Gastrocnemius medialis (tissue), 4 donors: ENCODE measurements around the gene GPR157. TPM values are rescaled to one million over a fixed set of nuclear protein-coding genes. Genes with fewer than 3 reads are reported as not detected.
"Not testable (repeated sequence)": the region's sequence is repeated elsewhere in the genome, so short reads cannot be mapped to it uniquely, and the experiment has no call there.

Experiments
- ATAC-seq, 2 donors: fragments of 150-250 bp; one replicate each; pipeline ENCODE4 v1.9.1; 2016
- DNase-seq, 2 donors: peaks; one replicate each; pipeline ENCODE4 v3.0.0-alpha.2; 2019
- H3K27ac ChIP-seq, 4 donors: fragments of 200-600 bp; sonication (generic); 1 replicate in 1 of 4; 2 replicates in 3 of 4; pipeline ENCODE4 v1.5.1; 2016 to 2018; ENCODE audit warnings: mild to moderate bottlenecking in 2 of 4, moderate library complexity in 1 of 4
- H3K27me3 ChIP-seq, 3 donors: fragments of 200-600 bp; sonication (generic) in 2 of 3; 1 replicate in 1 of 3; 2 replicates in 2 of 3; pipeline versions ENCODE4 v1.5.1 to v1.6.0; 2016 to 2019; ENCODE audit warnings: mild to moderate bottlenecking in 1 of 3, moderate library complexity in 1 of 3
- H3K36me3 ChIP-seq, 2 donors: fragments of 200-600 bp; sonication (generic) in 1 of 2; one replicate each; pipeline ENCODE4 v1.5.1; 2017 to 2018
- H3K4me1 ChIP-seq, 2 donors: fragments of 200-600 bp; sonication (generic) in 1 of 2; one replicate each; pipeline ENCODE4 v1.5.1; 2016 to 2017; ENCODE audit warnings: mild to moderate bottlenecking in 2 of 2
- H3K4me3 ChIP-seq, 4 donors: fragments of 200-600 bp; sonication (generic) in 3 of 4; 1 replicate in 1 of 4; 2 replicates in 3 of 4; pipeline ENCODE4 v1.5.1; 2016 to 2019; ENCODE audit warnings: mild to moderate bottlenecking in 2 of 4
- H3K9me3 ChIP-seq, 3 donors: fragments of 200-600 bp; sonication (generic) in 2 of 3; 1 replicate in 1 of 3; 2 replicates in 2 of 3; pipeline ENCODE4 v1.5.1; 2016 to 2019
- POLR2A ChIP-seq, 2 donors: fragments of 450-650 bp; IDR thresholded peaks; one replicate each; pipeline ENCODE4 v1.6.1; 2017; ENCODE audit warnings: antibody characterized with exemption in 2 of 2, mild to moderate bottlenecking in 2 of 2, moderate library complexity in 2 of 2
- in situ Hi-C, 4 donors: fragments of 200-750 bp; cut with MboI; loops; one replicate each; pipeline versions ENCODE4 v1.15.0 to v1.8.0; 2017; ENCODE audit warnings: low sequenced_read_pairs in 4 of 4
- intact Hi-C: fragments of 100-400 bp; cut with DNase I; formaldehyde crosslinking; loops from one replicate; pipeline ENCODE4 v1.15.1; 2023; ENCODE audit warnings: low total_unique reads
- total RNA-seq, 4 donors: library from RNA; depleted of rRNA; stranded (reverse); fragments of >200 nt; gene quantifications; one replicate each; pipeline versions ENCODE4 v1.1.0 to v1.2.3, GENCODE V29; 2016
- TF ChIP-seq, protein P1 (sequence below), 5 experiments: fragments of 450-650 bp in 3 of 5; fragments of 200-600 bp in 2 of 5; sonication (generic) in 2 of 5; IDR thresholded peaks in 4 of 5; conservative IDR thresholded peaks in 1 of 5; 1 replicate in 4 of 5; 2 replicates in 1 of 5; pipeline ENCODE4 v1.5.1; 2016 to 2019; ENCODE audit warnings: antibody characterized with exemption in 5 of 5, mild to moderate bottlenecking in 3 of 5, moderate library complexity in 3 of 5

The GPR157 gene
- total RNA-seq, 4 donors from 2014 or later = 12.9 to 38.1 (median 18.9) TPM

DNA sequence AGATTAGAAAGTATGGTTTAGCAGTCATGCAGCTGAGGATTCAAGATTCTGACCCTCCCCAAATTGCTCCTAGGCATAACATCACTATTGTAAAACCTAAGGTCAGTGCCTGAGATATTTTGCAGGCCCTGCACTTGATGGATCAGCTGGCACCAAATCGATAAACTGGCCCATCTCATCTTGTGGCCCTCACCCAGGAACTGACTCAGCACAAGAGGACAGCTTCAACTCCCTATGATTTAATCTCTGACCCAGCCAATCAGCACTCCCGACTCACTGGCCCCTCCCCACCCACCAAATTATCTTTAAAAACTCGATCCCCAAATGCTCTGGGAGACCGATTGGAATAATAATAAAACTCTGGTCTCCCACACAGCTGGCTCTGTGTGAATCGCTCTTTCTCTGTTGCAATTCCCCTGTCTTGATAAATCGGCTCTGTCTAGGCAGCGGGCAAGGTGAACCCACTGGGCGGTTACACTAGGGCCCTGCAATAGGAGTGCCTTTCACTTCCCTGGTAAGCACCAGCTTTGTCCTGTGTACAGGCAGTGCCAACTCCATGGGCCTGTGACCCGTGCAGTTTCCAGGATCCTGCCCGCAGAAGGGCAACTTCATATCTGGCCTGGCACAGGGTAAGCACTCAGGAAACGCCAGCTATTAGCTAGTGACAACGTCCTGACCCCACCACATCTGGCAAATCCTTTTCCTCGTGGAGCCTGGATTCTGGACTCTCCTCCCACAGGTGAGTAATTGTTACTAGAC is 30.8 kb downstream of the GPR157 start:
- H3K27me3 ChIP-seq = no peaks in the 10 kb centered on the region
- in situ Hi-C loops = no loop called here
- H3K4me3 ChIP-seq = no peak overlapping the region
- H3K9me3 ChIP-seq = no peaks in the 10 kb centered on the region
- H3K4me1 ChIP-seq = peaks cover 15 to 16% of the 10 kb centered on the region in 2 donors
- TF ChIP-seq, protein P1, sequence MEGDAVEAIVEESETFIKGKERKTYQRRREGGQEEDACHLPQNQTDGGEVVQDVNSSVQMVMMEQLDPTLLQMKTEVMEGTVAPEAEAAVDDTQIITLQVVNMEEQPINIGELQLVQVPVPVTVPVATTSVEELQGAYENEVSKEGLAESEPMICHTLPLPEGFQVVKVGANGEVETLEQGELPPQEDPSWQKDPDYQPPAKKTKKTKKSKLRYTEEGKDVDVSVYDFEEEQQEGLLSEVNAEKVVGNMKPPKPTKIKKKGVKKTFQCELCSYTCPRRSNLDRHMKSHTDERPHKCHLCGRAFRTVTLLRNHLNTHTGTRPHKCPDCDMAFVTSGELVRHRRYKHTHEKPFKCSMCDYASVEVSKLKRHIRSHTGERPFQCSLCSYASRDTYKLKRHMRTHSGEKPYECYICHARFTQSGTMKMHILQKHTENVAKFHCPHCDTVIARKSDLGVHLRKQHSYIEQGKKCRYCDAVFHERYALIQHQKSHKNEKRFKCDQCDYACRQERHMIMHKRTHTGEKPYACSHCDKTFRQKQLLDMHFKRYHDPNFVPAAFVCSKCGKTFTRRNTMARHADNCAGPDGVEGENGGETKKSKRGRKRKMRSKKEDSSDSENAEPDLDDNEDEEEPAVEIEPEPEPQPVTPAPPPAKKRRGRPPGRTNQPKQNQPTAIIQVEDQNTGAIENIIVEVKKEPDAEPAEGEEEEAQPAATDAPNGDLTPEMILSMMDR (IDR thresholded peaks at IDR 0.05 in 4 of 5, conservative IDR thresholded peaks at IDR 0.05 in 1 of 5) = no peak
- ATAC-seq (no peak), DNase-seq (no peak)
- H3K27ac ChIP-seq = no peak overlapping the region
- peaks cover 0 to 8% of the 10 kb centered on the region in 2 donors for H3K36me3 ChIP-seq
- intact Hi-C loops = loop anchor here (5.0 to 10.0 kb wide), 2 partner anchors 54 to 183 kb away; no protein-coding TSS in a partner anchor

DNA sequence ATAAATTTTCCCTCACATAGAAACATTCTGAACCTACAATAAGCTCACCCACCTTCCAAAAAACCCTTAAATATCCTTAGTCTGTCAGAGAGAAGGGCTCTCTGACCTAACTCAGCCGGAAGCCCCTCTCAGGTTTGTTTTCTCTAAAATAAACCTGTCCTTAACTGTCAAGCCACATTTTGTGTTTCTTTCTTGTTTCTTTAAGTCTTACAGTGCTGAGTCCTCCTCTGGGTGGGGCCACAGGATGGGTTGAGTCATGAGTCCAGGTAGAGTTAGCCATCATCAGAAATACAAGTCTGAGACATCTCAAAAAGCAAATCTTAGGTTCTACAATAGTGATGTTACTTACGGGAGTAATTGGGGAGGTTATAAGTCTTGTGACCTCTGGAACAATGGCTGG is 33.1 kb downstream of the GPR157 start:
- Histone ChIP-seq H3K36me3 (no peaks in the 10 kb centered on the region), H3K27ac (no peak overlapping the region), H3K4me3 (no peak overlapping the region), H3K4me1 (peaks cover 11 to 13% of the 10 kb centered on the region in 2 donors), H3K9me3 (no peaks in the 10 kb centered on the region), H3K27me3 (no peaks in the 10 kb centered on the region)
- in situ Hi-C loops = no loop called here
- intact Hi-C loops = loop anchor here (5.0 to 10.0 kb wide), 2 partner anchors 56 to 181 kb away; no protein-coding TSS in a partner anchor
- ATAC-seq = no peak
- no peak for DNase-seq
- TF ChIP-seq, protein P1 (IDR thresholded peaks at IDR 0.05 in 4 of 5, conservative IDR thresholded peaks at IDR 0.05 in 1 of 5) = no peak
- no peak for TF ChIP-seq POLR2A (IDR thresholded peaks at IDR 0.05)

DNA sequence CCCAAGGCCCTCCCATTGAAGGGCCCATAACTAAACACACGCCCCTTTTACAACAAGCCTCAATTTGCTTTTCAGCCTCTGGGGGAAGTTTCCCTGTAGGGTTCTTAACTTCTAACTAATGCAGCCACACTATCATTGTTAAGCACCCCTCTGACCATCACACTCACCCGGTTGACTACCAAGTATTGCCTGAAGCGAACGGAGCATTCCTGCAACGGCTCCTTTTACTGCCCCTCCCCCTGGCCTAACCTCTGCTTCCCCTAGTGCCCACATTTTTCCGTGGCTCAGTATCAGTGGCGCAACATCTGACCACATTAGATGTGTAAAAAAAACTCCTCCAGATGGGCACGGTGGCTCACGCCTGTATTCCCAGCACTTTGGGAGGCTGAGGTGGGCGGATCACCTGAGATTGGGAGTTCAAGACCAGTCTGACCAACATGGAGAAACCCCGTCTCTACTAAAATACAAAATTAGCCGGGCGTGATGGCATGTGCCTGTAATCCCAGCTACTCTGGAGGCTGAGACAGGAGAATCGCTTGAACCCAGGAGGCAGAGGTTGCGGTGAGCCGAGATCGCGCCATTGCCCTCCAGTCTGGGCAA is 34.8 kb downstream of the GPR157 start:
- in situ Hi-C loops, ATAC-seq, DNase-seq, H3K4me1 ChIP-seq, H3K36me3 ChIP-seq, H3K4me3 ChIP-seq, H3K9me3 ChIP-seq, H3K27ac ChIP-seq, H3K27me3 ChIP-seq: not testable (repeated sequence)
- intact Hi-C loops = loop anchor here (10.0 kb wide), 1 partner anchor 179 kb away; no protein-coding TSS in a partner anchor

DNA sequence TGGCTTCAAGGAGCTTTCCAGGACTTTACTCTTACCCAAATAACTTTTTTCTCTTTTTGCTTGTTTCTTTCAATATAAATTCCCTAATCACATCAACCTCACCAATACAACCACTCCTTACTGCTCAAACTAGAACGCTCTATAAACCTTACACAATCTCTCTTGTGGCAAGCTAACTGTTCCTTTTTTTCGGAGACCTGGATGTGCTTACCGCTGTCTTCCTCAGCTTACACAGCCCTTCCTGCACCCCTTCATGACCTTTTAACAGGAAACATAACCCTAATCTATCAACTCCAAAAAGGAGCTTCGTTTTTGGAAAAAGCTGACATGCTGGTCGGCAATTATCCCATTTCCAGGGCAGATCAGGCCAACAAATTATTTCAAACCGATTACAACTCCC is 35.3 kb downstream of the GPR157 start:
- Histone ChIP-seq H3K36me3 (no peaks in the 10 kb centered on the region), H3K27ac (no peak overlapping the region), H3K4me1 (no peaks in the 10 kb centered on the region), H3K4me3 (no peak overlapping the region), H3K9me3 (no peaks in the 10 kb centered on the region), H3K27me3 (no peaks in the 10 kb centered on the region)
- TF ChIP-seq, protein P1 (IDR thresholded peaks at IDR 0.05 in 4 of 5, conservative IDR thresholded peaks at IDR 0.05 in 1 of 5) = no peak
- TF ChIP-seq POLR2A (IDR thresholded peaks at IDR 0.05) = no peak
- DNase-seq = no peak
- intact Hi-C loops = loop anchor here (10.0 kb wide), 1 partner anchor 179 kb away; no protein-coding TSS in a partner anchor
- in situ Hi-C loops = no loop called here
- no peak for ATAC-seq

DNA sequence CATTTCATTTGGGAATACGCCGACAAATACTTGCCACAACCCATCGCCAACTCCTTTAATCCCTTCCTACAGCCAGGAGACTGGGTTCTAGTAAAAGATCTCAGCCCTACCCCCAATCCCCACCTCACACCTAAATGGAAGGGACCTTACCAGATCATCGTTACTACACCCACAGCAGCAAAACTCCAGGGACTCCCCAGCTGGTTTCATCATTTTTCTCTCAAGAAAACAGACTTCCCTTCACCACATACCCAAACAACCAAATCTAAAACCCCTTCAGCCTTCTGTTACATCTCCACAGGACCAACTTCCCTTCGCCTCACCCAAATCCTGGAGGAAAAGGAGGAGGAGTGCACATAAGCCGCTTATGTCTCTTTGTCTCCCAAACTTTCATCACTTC is 35.8 kb downstream of the GPR157 start:
- H3K36me3 ChIP-seq = no peaks in the 10 kb centered on the region
- H3K27ac ChIP-seq = no peak overlapping the region
- no peaks in the 10 kb centered on the region for H3K27me3 ChIP-seq
- H3K9me3 ChIP-seq = no peaks in the 10 kb centered on the region
- no peak overlapping the region for H3K4me3 ChIP-seq
- ATAC-seq (no peak), DNase-seq (no peak)
- intact Hi-C loops (loop anchor here (10.0 kb wide), 1 partner anchor 178 kb away; no protein-coding TSS in a partner anchor), in situ Hi-C loops (no loop called here)
- TF ChIP-seq, protein P1 (IDR thresholded peaks at IDR 0.05 in 4 of 5, conservative IDR thresholded peaks at IDR 0.05 in 1 of 5) = no peak
- no peak for TF ChIP-seq POLR2A (IDR thresholded peaks at IDR 0.05)
- no peaks in the 10 kb centered on the region for H3K4me1 ChIP-seq
